ENCODE results near the gene CLCN7.

CLCN7 gene

DNA sequence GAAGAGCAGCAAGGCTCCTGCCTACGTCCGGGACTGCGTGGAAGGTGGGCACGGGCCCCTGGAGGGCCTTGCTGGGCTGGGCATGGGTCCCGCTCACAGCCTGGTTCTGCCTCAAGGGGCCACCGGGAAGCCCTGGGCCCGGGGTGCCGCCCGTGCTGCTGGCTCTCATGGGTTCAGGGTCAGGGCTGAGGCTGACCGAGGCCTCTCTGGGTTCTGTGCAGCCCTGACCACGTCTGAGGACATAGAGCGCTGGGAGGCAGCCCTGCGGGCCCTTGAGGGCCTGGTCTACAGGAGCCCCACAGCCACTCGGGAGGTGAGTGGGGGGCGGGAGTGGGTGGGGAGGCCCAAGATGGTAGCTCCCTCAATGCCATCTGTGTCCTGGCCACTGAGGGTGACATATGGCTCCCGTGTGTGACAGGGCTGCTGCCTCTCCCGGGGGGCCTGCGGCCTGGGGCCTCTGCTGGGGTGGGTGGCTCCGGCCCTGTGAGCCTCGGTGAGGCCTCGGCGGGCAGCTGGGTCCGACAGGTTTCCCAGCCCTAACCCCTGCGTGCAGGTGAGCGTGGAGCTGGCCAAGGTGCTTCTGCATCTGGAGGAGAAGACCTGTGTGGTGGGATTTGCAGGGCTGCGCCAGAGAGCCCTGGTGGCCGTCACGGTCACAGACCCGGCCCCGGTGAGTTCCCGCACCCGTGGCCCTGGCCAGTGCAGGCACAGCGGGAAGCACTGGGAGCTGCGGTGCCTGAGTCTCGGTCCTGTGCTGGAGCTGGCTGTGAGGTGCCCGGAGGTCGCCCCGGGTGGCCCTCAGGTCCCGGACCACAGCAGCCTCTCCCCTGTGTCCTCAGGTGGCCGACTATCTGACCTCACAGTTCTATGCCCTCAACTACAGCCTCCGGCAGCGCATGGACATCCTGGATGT, 27.5 kb upstream of the CLCN7 start:
- no peak for FAIRE-seq

DNA sequence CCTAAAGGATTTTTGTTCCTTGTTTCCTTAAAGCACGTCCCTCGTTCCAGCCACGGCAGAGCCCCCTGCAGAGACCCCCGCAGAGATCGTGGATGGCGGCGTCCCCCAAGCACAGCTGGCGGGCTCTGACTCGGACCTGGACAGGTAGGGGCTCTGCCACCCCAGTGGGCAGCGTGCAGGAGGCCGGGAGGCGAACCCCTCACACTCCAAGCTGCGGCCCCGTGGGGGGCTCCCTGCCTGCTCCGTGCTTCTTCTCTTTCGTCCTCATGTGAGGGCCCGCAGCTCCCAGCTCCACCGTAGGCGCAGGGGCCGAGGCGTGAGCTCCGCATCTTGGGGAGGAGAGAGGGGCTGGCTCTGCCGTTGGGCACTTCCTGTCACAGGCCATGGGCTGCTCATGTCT, 26.8 kb upstream of the CLCN7 start:
- FAIRE-seq: no peak

- FAIRE-seq: no peak
Measured at GRCh38 chr16:1500465-1501150, 25.8 kb upstream of the CLCN7 start.

DNA sequence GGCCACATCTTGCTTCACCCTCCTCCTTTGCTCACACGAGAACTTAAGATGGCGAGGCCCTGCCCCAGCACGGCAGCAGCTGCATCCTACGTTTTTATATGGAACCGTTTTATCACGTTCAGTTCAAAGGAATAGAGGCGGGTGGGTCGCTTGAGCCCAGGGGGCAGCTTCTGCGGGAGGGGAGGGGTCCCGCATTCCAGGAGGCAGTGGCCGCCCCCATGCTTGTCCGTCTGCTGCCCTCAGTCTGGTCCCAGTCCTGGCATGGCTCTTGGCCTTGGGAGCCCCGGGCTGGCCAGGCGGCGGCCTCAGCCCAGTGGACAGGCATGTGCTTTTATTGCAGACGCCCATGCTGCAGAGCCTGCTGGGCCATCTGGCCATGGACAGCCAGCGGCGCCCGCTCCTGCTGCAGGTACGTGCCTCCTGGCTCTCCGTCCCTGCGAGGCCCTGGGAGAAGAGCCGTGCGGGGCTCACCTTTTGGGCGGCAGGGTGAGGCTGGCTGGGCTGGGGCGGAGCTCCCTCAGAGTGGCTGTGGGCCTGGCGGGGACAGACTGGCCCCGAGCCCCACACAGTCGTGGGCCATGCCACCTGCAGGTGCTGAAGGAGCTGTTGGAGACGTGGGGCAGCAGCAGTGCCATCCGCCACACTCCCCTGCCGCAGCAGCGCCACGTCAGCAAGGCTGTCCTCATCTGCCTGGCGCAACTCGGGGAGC, 25.1 kb upstream of the CLCN7 start:
- FAIRE-seq: no peak

GRCh38 chr16:1498899-1499676, 24.3 kb upstream of the CLCN7 start:
- FAIRE-seq: no peak

- FAIRE-seq: no peak
Measured at GRCh38 chr16:1497014-1497598, 22.3 kb upstream of the CLCN7 start.

DNA sequence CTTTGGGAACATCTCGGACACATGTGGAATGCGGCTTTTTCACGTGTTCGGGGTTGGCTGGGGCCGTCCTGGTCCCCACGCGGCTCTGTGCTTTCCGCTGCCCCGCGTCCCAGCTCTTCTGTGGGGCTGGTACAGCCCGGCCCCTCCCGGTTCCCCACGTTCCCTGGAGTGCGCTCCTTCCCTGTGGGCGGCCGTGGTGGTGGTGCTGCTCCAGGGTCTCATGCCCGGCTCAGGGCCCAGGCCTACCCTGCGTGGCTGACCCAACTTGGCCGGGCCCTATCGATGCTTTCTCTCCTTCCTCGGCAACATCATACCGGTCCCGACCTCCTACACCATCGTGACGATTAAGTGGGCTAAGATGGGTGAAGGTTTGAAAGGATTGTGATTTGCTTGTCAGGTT, 21.6 kb upstream of the CLCN7 start:
- FAIRE-seq: no peak

DNA sequence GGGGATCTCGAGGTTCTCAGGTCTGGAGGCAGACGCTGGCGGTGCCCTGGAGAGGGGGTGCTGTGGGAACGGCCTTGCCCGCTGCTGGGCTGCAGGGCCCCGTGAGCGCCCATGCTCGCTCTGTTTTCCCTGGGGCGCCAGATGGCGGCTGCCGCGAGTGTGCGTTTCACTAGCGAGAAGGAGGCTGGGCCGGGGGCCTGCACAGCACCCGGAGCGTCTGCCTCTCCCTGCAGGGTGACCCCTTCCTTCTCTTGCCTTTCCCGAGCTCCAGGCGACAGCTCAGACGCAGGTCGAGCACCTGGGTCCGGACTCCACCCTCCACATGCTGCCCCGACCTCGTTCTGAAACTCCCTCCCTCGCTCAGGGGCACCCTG, 21.0 kb upstream of the CLCN7 start:
- FAIRE-seq: no peak

DNA sequence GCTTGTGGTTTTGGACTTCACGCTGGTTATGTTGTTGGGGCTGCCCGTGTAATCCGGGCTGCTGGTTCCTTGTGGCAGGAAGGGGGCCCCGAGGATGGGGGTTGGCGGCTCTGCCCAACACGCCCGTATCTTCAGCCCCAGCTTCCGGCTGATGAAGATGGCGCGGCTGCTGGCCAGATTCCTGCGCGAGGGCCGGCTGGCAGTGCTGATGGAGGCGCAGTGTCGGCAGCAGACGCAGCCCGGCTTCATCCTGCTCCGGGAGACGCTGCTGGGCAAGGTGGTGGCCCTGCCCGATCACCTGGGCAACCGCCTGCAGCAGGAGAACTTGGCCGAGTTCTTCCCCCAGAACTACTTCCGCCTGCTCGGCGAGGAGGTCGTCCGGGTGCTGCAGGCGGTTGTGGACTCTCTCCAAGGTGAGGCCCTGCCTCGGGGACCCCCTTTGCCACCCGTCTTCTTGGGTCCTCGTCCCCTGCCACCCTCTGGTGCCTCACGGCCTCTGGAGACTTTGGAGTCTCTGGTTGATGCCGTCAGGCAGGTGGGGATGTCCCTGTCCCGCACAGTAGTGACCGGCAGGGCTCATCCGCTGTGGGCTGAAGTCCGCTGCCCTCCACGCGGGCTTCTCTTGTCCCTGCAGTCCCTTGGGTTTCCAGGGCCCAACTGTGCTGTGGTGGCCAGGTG, 20.5 kb upstream of the CLCN7 start:
- FAIRE-seq: no peak

- FAIRE-seq: no peak
Measured at GRCh38 chr16:1494711-1495110, 19.9 kb upstream of the CLCN7 start.

- FAIRE-seq: no peak
Measured at GRCh38 chr16:1494129-1494640, 19.4 kb upstream of the CLCN7 start.

- no peak for FAIRE-seq
Measured at GRCh38 chr16:1493746-1494094, 18.9 kb upstream of the CLCN7 start.

DNA sequence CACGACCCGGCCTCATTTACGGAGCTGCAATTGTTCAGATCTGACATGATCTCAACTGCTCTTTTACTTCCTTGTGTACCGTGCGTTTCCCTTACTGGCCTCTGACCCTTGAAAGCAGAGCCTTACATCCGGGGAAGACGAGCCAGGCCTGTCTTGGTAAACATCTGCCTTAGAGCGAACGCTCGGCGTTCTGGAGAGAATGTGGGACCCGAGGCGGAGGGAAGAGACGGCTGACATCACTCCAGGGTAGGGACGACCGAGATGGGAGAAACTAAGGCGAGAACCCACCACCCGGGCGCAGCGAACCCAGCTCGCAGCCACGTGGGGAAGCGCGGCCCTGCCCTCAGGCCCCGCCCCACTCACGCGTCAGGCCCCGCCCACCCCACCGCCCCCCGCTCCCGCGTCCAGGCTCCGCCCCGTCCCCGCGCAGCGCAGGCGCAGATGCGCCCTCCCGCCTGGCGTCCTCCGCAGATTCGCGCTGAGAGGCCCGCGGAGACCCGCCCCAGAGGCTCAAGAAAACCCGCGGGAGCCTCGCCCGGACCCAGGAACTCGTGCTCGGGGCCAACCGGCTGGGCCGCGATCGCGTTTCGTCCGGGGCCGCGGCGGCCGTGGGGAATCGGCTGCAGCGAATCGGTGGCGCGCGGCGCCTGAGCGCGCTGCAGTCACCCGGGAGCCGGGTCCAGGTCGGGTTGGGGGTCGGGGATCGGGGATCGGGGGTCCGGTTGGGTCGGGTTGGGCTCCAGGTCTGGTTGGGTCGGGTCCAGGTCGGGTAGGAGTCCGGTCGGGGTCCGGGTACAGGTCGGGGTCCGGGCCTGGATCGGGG, 18.3 kb upstream of the CLCN7 start, which contains the start of gene TELO2:
TSS of gene TELO2 (plus strand) at position 438 of the 823 bp plus-strand sequence. CDS start 922 bp downstream, outside the sequence.
- FAIRE-seq: no peak

DNA sequence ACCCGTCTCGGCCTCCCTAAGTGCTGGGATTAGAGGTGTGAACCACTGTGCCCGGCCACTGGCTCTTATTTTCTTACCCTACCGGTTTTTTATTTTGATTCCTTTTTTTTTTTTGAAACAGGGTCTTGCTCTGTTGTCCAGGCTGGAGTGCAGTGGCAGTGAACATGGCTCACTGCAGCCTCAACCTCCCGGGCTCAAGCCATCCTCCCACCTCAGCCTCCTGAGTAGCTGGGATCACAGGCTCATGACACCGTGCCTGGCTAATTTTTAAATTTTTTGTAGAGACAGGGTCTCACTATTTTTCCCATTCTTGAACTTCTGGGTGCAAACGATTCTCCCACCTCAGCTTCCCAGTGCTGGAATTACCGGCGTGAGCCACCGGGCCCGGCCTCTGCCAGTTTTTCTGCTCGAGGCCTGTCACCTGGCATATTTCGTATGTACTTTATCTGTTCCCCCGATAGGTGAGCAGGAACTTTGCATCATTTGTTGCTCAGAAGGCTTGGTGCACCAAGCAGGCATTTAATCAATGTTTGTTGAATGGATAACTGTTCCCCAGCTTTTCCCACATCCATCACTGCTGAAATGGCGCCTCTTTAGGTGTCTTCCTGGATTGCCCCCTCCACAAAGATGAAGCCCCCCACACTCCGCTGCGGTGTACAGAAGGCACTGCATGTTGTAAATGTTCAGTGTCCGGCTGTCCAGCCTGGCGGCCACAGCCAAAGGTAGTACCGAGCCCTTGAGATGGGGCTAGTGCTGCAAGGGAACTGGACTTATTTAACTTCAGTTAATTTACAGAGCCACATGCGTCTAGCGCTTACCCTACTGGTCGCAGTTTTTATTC, 17.5 kb upstream of the CLCN7 start:
- FAIRE-seq: no peak

DNA sequence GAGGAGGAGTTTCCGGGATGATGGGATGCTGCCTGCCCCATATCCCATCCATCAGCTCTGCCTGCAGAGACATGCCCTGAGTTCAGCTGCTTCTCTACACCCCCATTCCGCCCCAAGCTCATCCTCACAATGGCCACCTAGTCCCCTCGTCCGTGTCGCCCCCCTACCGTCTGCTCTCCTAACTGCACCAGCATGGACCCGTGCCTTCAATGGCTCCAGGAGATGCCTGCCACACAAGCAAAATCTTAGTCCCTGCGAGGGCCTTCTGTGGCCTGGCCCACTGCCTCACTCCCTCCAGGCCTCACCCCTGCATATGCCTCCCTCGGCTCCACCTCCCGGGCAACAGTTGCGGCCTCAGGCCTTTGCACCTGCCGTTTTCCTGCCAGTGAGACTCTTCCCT, 16.5 kb upstream of the CLCN7 start:
- FAIRE-seq: no peak

- FAIRE-seq: no peak
Measured at GRCh38 chr16:1489077-1489476, 14.2 kb upstream of the CLCN7 start.

DNA sequence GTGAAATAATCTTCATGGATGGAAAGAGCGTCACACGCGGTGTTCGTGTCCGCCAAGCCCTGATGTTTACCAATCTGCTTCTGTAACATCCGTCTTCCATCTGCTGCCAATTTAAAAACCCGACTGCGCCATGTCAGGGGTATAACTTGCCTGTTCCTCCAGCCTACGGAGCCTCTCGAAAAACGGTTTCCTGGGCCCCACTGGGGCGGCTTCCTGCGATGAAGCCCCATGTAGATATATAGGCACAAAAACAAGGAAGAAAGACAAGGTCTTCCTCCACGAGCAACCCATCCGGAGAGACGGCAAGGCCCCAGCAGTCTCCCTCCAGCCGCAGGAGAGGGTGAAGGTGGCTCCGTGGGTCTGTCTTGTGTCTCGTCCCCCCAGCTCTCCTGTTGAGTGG, 13.8 kb upstream of the CLCN7 start, which contains the start of gene PTX4:
TSS of gene PTX4 (minus strand) at position 326 of the 400 bp plus-strand sequence. CDS start at position 291, 35 bp downstream.
- FAIRE-seq: no peak

DNA sequence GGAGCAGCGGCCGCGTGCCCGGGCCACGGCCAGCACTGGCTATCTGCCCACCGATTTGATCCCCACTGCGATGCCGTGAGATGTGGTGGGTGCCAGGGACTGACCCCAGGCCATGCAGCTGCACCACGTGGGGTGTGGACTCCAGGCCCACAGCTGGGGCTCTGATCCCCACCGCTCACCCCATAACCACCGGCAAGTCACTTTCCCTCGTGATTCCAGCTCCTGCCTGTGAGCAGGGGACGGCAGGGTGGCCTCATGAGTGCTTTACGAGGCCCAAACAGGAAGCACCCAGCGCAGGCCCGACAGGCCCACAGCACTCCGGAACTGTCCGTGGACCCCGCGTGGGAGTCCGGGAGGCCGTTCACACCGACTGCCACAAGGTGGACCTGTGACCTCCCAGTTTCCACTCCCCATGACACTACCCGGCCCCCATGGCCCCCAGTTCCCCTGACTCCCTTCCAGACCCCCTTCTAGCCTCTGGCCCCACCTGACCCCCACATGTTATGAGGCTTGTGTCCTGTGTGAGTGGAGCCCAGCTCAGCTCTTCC, 13.3 kb upstream of the CLCN7 start:
- no peak for FAIRE-seq

DNA sequence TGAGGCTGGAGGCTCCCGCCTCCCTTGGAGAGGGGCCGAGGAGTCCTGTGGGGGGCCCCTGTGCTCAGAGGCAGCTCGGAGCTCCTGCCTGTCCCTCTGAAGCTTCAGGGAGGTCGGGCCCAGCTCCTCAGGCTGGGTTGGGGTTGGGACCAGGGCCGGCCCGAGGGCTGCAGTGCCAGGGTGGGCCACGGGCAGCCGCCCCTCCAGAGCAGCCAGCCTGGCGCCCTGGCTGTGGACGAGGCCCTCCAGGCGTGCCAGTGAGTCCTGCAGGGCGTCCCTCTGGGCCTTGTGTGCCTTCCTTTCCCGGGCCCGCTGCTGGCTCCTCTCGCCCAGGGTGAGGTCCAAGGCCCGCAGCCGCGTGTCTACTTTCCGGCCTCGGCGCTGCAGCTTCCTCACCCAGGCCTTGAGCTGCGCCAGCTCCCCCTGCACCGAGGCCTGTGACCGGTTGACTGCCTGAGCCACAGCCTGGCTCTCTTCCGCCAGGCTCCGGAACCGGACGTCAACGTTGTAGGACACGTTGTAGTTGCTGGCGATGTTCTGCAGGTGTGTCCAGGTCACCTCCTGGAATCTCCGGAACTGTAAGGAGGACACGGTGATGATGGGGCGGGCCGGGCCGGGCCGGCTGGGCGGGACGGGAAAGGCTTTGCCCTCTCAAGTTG, 12.7 kb upstream of the CLCN7 start:
- no peak for FAIRE-seq
